Measurements from ENCODE around the gene CPEB1. TPM values are rescaled to one million over a fixed set of nuclear protein-coding genes. Genes with fewer than 3 reads are reported as not detected.

The CPEB1 gene
- total and polyA plus RNA-seq, 8 donors = 1.1 to 6.4 (median 1.5) TPM; not detected in 2

DNA sequence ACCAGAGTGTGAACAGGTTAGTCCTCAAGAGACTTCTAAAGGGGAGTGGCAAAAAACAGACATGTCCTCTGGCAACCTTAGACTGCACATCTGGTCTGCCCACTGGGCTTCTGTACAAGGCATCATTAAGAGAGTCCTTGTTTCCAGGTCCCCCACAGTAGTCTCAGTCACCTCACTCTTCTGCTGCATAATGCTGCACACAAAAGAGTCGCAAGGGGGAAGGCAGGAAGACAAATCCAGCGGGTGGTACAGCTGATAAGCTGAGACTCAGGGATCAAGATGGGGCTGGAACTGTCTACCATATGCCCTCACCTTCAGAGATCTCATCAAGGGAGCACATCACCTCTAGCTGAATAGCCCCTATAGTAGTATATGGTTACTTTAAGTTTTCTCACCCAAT is 79.5 kb downstream of the CPEB1 start:
- Histone ChIP-seq H3K27ac (no peak overlapping the region), H3K27me3 (peaks cover 0 to 7% (median 4%) of the 10 kb centered on the region in 3 donors), H3K4me3 (no peak overlapping the region), H3K9me3 (no peaks in the 10 kb centered on the region), H3K4me1 (peaks cover 12 to 22% (median 15%) of the 10 kb centered on the region in 4 donors), H3K36me3 (peaks cover 0 to 13% (median 2%) of the 10 kb centered on the region in 4 donors)
- TF ChIP-seq POLR2AphosphoS5 (IDR thresholded peaks at IDR 0.05) (no peak), POLR2A (IDR thresholded peaks at IDR 0.05) (no peak), EP300 (IDR thresholded peaks at IDR 0.05) (no peak)
- TF ChIP-seq, protein P1, sequence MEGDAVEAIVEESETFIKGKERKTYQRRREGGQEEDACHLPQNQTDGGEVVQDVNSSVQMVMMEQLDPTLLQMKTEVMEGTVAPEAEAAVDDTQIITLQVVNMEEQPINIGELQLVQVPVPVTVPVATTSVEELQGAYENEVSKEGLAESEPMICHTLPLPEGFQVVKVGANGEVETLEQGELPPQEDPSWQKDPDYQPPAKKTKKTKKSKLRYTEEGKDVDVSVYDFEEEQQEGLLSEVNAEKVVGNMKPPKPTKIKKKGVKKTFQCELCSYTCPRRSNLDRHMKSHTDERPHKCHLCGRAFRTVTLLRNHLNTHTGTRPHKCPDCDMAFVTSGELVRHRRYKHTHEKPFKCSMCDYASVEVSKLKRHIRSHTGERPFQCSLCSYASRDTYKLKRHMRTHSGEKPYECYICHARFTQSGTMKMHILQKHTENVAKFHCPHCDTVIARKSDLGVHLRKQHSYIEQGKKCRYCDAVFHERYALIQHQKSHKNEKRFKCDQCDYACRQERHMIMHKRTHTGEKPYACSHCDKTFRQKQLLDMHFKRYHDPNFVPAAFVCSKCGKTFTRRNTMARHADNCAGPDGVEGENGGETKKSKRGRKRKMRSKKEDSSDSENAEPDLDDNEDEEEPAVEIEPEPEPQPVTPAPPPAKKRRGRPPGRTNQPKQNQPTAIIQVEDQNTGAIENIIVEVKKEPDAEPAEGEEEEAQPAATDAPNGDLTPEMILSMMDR (IDR thresholded peaks at IDR 0.05) = no peak
- 73 to 80% (median 74%) methylated on average over 2 of the region's 2 CpGs for WGBS, 5 donors
- intact Hi-C loops (cut with DNase I; ENCODE audit: low total_unique reads) = no loop called here
- DNase-seq = no peak

DNA sequence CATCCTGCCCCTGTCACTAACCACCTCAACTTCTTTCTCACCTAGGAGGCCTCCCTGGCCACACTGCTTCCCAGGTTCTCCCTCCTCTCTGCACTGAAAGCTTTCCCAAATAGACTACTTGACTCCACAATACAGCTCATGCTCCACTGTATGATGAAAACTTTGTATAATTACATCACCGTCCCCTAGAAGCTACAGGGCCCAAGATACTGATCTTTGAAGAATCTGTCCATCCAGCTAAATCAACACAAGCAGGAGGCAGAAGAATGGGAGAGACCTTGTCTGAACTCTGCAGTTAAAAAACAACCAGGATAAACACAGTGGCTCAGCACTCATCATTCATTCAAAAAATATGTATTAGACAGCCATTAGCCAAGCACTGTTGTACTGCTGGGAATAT is 80.5 kb downstream of the CPEB1 start:
- 57 to 87% (median 66%) methylated on average over 1 of the region's 1 CpG for WGBS, 5 donors
- H3K36me3 ChIP-seq = peaks cover 0 to 13% (median 2%) of the 10 kb centered on the region in 4 donors
- intact Hi-C loops (cut with DNase I; ENCODE audit: low total_unique reads) = no loop called here
- TF ChIP-seq POLR2AphosphoS5 (IDR thresholded peaks at IDR 0.05) (no peak), EP300 (IDR thresholded peaks at IDR 0.05) (no peak), POLR2A (IDR thresholded peaks at IDR 0.05) (no peak)
- TF ChIP-seq, protein P1 (IDR thresholded peaks at IDR 0.05) = no peak
- no peak overlapping the region for H3K4me3 ChIP-seq
- no peak for DNase-seq
- H3K9me3 ChIP-seq = no peaks in the 10 kb centered on the region
- H3K27me3 ChIP-seq = peaks cover 0 to 6% (median 4%) of the 10 kb centered on the region in 3 donors
- H3K27ac ChIP-seq = no peak overlapping the region
- H3K4me1 ChIP-seq = peaks cover 6 to 12% (median 7%) of the 10 kb centered on the region in 4 donors

DNA sequence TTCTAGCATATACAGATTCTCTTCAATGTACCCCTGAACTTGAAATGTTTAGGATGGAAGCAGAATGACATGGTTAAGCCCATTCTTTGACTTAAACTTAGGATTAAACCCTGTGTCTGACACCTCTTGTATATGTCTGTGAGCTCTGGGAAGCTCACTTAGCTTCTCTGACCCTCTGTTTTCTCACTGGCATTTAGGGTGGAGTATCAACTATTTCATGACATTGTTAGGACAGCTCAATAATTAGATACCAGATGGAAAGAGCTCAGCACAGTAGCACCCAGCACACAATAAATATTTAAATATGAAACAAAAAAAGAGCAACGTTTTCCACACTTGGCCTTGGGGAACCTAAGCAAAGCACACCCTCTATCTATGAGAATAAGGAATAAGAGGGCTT is 88.7 kb downstream of the CPEB1 start:
- Histone ChIP-seq H3K4me1 (no peaks in the 10 kb centered on the region), H3K4me3 (no peak overlapping the region), H3K27ac (no peak overlapping the region), H3K36me3 (peaks cover 0 to 14% (median 3%) of the 10 kb centered on the region in 4 donors), H3K9me3 (no peaks in the 10 kb centered on the region), H3K27me3 (no peaks in the 10 kb centered on the region)
- 25 to 41% (median 33%) methylated on average over 1 of the region's 1 CpG for WGBS, 5 donors
- DNase-seq = no peak
- intact Hi-C loops (cut with DNase I; ENCODE audit: low total_unique reads) = no loop called here
- no peak for TF ChIP-seq POLR2AphosphoS5 (IDR thresholded peaks at IDR 0.05)
- TF ChIP-seq, protein P1 (IDR thresholded peaks at IDR 0.05) = no peak

DNA sequence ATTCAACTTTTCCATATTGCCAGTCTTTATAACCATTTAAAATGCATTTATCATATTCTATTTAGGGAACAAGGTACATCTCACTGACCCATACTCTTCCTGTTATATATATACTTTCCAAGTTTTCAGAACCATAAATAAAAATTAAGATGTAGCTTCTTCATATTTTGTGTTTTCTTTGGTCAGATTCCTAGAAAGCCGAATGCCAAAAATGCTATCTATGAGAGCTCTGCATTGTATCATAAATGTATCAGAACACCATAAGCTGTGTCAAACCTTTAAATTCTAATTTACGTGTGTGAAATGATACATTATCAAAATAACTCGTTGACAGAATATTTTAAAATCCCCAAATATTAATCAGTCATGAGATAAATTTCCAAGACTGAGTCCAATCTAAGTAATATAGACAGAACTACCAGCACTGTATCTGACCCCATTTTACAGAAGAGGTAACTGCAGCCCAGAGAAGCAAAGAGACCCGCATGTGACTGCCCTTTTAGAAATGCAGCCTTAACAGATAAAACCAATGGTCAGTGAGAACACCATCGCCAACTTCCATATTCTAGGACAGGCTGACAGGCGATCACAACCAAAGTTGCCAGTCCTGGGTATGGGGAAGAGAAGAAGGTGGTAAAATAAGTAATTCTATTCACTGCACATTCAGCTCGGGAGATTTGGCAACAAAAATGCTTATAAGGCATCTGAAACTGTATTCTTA is 90.7 kb downstream of the CPEB1 start:
- intact Hi-C loops (cut with DNase I; ENCODE audit: low total_unique reads) = no loop called here
- peaks cover 0 to 35% (median 15%) of the 10 kb centered on the region in 4 donors for H3K36me3 ChIP-seq
- no peak for TF ChIP-seq POLR2A (IDR thresholded peaks at IDR 0.05)
- TF ChIP-seq, protein P1 (IDR thresholded peaks at IDR 0.05) = no peak
- TF ChIP-seq EP300 (IDR thresholded peaks at IDR 0.05) = no peak
- no peak for TF ChIP-seq POLR2AphosphoS5 (IDR thresholded peaks at IDR 0.05)
- DNase-seq = no peak
- H3K9me3 ChIP-seq = no peaks in the 10 kb centered on the region
- no peaks in the 10 kb centered on the region for H3K27me3 ChIP-seq
- no peaks in the 10 kb centered on the region for H3K4me1 ChIP-seq
- no peak overlapping the region for H3K4me3 ChIP-seq
- 80 to 88% (median 87%) methylated on average over 7 of the region's 7 CpGs for WGBS, 5 donors
- H3K27ac ChIP-seq = no peak overlapping the region

Measured in stomach (tissue), 9 donors.